ENCODE results near the gene RYR2. TPM values are rescaled to one million over a fixed set of nuclear protein-coding genes. Genes with fewer than 3 reads are reported as not detected.

RYR2 gene
- total RNA-seq, 1 experiment from 2014 or later, result 0.03 TPM

DNA sequence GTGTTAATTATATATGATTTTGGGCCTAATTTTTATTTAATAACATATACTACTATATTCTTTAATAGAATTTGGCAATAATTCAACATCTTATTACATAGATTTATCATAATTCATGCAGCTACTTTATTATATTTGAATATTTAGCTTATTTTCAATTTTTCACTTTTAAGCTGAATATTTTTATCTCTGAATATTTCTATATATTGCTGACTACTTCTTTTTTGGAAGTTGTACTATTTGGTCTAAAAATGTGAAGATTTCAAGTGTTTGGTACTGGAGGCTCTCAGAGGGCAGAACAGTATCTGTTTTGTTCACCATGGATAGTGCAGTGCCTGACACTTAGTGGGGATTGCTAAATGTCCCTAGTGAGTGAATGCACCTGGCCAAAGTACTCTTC, 389.5 kb downstream of the RYR2 start:
- Histone ChIP-seq H3K9me3 (ENCODE audit: control insufficient read depth, insufficient read depth, low read depth, low read length) (no peaks in the 10 kb centered on the region), H3K36me3 (ENCODE audit: control insufficient read depth, insufficient read depth, low read length) (no peaks in the 10 kb centered on the region), H3K27me3 (ENCODE audit: control insufficient read depth, insufficient read depth, low read length) (no peaks in the 10 kb centered on the region), H3K27ac (ENCODE audit: low read length) (no peak overlapping the region), H3K4me1 (ENCODE audit: control insufficient read depth, insufficient read depth, low read length) (no peaks in the 10 kb centered on the region), H3K4me3 (ENCODE audit: low read depth in 2 of 2, low read length in 2 of 2) (no peak overlapping the region)
- intact Hi-C loops (cut with micrococcal nuclease; ENCODE audit: unreplicated experiment) (no loop called here), in situ Hi-C loops (cut with HindIII; ENCODE audit: low pct_unique_long_range_greater_than_20kb, low sequenced_read_pairs) (no loop called here)
- ChIA-PET CTCF (no interaction called here), POLR2A (no interaction called here)
- no TSS peak for BruUV-seq (replicated peaks)
- TF ChIP-seq, protein P1, sequence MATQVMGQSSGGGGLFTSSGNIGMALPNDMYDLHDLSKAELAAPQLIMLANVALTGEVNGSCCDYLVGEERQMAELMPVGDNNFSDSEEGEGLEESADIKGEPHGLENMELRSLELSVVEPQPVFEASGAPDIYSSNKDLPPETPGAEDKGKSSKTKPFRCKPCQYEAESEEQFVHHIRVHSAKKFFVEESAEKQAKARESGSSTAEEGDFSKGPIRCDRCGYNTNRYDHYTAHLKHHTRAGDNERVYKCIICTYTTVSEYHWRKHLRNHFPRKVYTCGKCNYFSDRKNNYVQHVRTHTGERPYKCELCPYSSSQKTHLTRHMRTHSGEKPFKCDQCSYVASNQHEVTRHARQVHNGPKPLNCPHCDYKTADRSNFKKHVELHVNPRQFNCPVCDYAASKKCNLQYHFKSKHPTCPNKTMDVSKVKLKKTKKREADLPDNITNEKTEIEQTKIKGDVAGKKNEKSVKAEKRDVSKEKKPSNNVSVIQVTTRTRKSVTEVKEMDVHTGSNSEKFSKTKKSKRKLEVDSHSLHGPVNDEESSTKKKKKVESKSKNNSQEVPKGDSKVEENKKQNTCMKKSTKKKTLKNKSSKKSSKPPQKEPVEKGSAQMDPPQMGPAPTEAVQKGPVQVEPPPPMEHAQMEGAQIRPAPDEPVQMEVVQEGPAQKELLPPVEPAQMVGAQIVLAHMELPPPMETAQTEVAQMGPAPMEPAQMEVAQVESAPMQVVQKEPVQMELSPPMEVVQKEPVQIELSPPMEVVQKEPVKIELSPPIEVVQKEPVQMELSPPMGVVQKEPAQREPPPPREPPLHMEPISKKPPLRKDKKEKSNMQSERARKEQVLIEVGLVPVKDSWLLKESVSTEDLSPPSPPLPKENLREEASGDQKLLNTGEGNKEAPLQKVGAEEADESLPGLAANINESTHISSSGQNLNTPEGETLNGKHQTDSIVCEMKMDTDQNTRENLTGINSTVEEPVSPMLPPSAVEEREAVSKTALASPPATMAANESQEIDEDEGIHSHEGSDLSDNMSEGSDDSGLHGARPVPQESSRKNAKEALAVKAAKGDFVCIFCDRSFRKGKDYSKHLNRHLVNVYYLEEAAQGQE (IDR thresholded peaks at IDR 0.05; ENCODE audit: insufficient read depth in 1 of 2, low read depth in 2 of 2, low read length in 1 of 2), result no peak
- TF ChIP-seq SIN3A (IDR thresholded peaks at IDR 0.05; ENCODE audit: borderline replicate concordance, insufficient read depth, low read depth, low read length) (no peak), POLR2AphosphoS5 (IDR thresholded peaks at IDR 0.05; ENCODE audit: low read depth, low read length) (no peak), TCF7L2 (IDR thresholded peaks at IDR 0.05; ENCODE audit: low read depth, low read length) (no peak)
- TF ChIP-seq, protein P2, sequence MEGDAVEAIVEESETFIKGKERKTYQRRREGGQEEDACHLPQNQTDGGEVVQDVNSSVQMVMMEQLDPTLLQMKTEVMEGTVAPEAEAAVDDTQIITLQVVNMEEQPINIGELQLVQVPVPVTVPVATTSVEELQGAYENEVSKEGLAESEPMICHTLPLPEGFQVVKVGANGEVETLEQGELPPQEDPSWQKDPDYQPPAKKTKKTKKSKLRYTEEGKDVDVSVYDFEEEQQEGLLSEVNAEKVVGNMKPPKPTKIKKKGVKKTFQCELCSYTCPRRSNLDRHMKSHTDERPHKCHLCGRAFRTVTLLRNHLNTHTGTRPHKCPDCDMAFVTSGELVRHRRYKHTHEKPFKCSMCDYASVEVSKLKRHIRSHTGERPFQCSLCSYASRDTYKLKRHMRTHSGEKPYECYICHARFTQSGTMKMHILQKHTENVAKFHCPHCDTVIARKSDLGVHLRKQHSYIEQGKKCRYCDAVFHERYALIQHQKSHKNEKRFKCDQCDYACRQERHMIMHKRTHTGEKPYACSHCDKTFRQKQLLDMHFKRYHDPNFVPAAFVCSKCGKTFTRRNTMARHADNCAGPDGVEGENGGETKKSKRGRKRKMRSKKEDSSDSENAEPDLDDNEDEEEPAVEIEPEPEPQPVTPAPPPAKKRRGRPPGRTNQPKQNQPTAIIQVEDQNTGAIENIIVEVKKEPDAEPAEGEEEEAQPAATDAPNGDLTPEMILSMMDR (IDR thresholded peaks at IDR 0.05), result no peak
- DNase-seq (ENCODE audit: low read depth, low spot score) (no peak), ATAC-seq (no peak)

DNA sequence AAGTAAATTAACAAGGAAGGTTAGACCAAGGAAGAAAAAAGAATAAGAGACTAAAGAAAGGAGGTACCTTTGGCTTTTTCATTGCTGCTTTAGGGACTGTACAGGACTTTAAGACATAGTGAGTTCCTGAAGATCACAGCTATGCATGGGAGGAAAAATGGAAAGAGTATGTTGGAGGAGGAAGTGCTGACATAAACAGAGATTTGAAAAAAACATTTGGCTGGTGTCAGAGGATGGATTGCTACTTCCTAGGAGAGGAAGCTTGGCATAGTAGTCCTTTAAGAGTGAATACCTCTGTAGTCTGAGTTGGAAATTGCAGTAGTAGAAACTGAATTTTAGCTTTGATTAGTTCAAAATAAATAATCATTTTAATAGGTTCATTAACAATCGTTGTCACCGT, 398.4 kb downstream of the RYR2 start:
- Histone ChIP-seq H3K27ac (ENCODE audit: low read length) (no peak overlapping the region), H3K27me3 (ENCODE audit: control insufficient read depth, insufficient read depth, low read length) (no peaks in the 10 kb centered on the region), H3K4me3 (ENCODE audit: low read depth in 2 of 2, low read length in 2 of 2) (no peak overlapping the region), H3K9me3 (ENCODE audit: control insufficient read depth, insufficient read depth, low read depth, low read length) (no peaks in the 10 kb centered on the region), H3K4me1 (ENCODE audit: control insufficient read depth, insufficient read depth, low read length) (no peaks in the 10 kb centered on the region), H3K36me3 (ENCODE audit: control insufficient read depth, insufficient read depth, low read length) (no peaks in the 10 kb centered on the region)
- ATAC-seq (no peak), DNase-seq (ENCODE audit: low read depth, low spot score) (no peak)
- in situ Hi-C loops (cut with HindIII; ENCODE audit: low pct_unique_long_range_greater_than_20kb, low sequenced_read_pairs), result no loop called here
- no TSS peak for BruUV-seq (replicated peaks)
- ChIA-PET POLR2A (no interaction called here), CTCF (no interaction called here)
- TF ChIP-seq TCF7L2 (IDR thresholded peaks at IDR 0.05; ENCODE audit: low read depth, low read length) (no peak), SIN3A (IDR thresholded peaks at IDR 0.05; ENCODE audit: borderline replicate concordance, insufficient read depth, low read depth, low read length) (no peak), POLR2AphosphoS5 (IDR thresholded peaks at IDR 0.05; ENCODE audit: low read depth, low read length) (no peak)
- TF ChIP-seq, protein P1 (IDR thresholded peaks at IDR 0.05; ENCODE audit: insufficient read depth in 1 of 2, low read depth in 2 of 2, low read length in 1 of 2), result no peak
- TF ChIP-seq, protein P2 (IDR thresholded peaks at IDR 0.05), result no peak
- intact Hi-C loops (cut with micrococcal nuclease; ENCODE audit: unreplicated experiment), result no loop called here

Measured in Panc1 (cell line).